Upper lobe of left lung (tissue), 6 donors: ENCODE measurements around the gene VEZT. TPM values are rescaled to one million over a fixed set of nuclear protein-coding genes. Genes with fewer than 3 reads are reported as not detected.
"Not testable (repeated sequence)": the region's sequence is repeated elsewhere in the genome, so short reads cannot be mapped to it uniquely, and the experiment has no call there.

Experiments used
- ATAC-seq, 2 donors: fragments of 200-7000 bp; cut with Tn5 transposase; one replicate each; pipeline ENCODE4 v1.9.1; 2022; ENCODE audit warnings: mild to moderate bottlenecking in 2 of 2, moderate library complexity in 2 of 2; ENCODE audit not compliant: low FRiP score in 2 of 2
- DNase-seq, 2 donors: peaks; one replicate each; pipeline ENCODE4 v3.0.0-alpha.2; 2019 to 2020
- H3K27ac ChIP-seq, 4 donors: fragments of 200-600 bp; sonication (generic); one replicate each; pipeline ENCODE4 v1.5.1; 2016 to 2019
- H3K27me3 ChIP-seq, 4 donors: fragments of 200-600 bp; sonication (generic); one replicate each; pipeline ENCODE4 v1.5.1; 2017 to 2019
- H3K36me3 ChIP-seq, 4 donors: fragments of 200-600 bp; sonication (generic); one replicate each; pipeline ENCODE4 v1.5.1; 2016 to 2019
- H3K4me1 ChIP-seq, 4 donors: fragments of 200-600 bp; sonication (generic); one replicate each; pipeline ENCODE4 v1.5.1; 2018 to 2019
- H3K4me3 ChIP-seq, 4 donors: fragments of 200-600 bp; sonication (generic); one replicate each; pipeline ENCODE4 v1.5.1; 2017 to 2019; ENCODE audit warnings: mild to moderate bottlenecking in 2 of 4, moderate library complexity in 1 of 4
- H3K9me3 ChIP-seq, 4 donors: fragments of 200-600 bp; sonication (generic); one replicate each; pipeline ENCODE4 v1.5.1; 2018 to 2019
- EP300 ChIP-seq, 4 donors: sonication (generic); formaldehyde crosslinking; IDR thresholded peaks; one replicate each; pipeline ENCODE4 v1.5.1; 2017; ENCODE audit warnings: antibody characterized with exemption in 4 of 4, control low read depth in 2 of 4
- POLR2A ChIP-seq, 4 donors: fragments of 450-650 bp; IDR thresholded peaks; one replicate each; pipeline ENCODE4 v1.5.1; 2016 to 2017; ENCODE audit warnings: antibody characterized with exemption in 4 of 4, mild to moderate bottlenecking in 2 of 4
- POLR2AphosphoS5 ChIP-seq, 2 donors: sonication (generic); formaldehyde crosslinking; IDR thresholded peaks; one replicate each; pipeline ENCODE4 v1.5.1; 2017; ENCODE audit warnings: antibody characterized with exemption in 2 of 2
- WGBS, 2 donors: methylation state at CpG; one replicate each; pipeline ENCODE4 v1.1.5; 2017 to 2018; 5-methylcytosine and 5-hydroxymethylcytosine counted together
- total RNA-seq, 6 donors: library from RNA; depleted of rRNA in 4 of 6; stranded (reverse); fragments of >200 nt in 4 of 6; gene quantifications; one replicate each; pipeline versions ENCODE4 v1.1.0 to v1.2.1, GENCODE V29; 2016 to 2021
- TF ChIP-seq, protein P1 (sequence below), 6 experiments: fragments of 450-650 bp in 4 of 6; fragments of 200-600 bp in 2 of 6; sonication (generic) in 2 of 6; IDR thresholded peaks; one replicate each; pipeline ENCODE4 v1.5.1; 2016 to 2019; ENCODE audit warnings: antibody characterized with exemption in 6 of 6
- donor health status: DM: no; HTN: no; CAD: no; lungs with moderate emphysema.
- donor health status: DM: no; HTN: yes; CAD: no; lungs with severe emphysema.

Gene VEZT
- total RNA-seq, 6 donors from 2014 or later, result 29.6 to 119 (median 69.5) TPM

DNA sequence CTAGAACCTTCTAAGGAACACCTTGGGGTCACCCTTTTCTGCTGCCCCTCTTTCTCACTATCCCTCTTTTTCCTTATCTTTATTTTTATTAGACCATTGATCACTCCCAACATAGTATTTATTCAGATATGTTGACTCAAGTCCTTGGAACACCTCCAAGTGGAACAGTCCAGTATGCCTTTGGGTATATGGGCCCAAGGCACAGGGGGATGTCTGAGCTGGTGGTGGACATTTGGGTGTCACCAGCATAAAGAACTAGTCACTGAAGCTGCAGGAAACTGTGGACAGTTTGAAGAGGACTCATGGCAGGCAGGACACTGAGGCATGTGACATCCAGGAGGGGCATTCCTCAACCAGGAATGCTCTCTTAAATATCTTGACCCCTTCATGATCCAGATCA lies 105.6 kb downstream of the VEZT start:
- ATAC-seq, result no peak
- Histone ChIP-seq H3K9me3 (no peaks in the 10 kb centered on the region), H3K27ac (no peak overlapping the region), H3K4me3 (no peak overlapping the region), H3K27me3 (no peaks in the 10 kb centered on the region), H3K36me3 (no peaks in the 10 kb centered on the region), H3K4me1 (peaks cover 0 to 38% (median 4%) of the 10 kb centered on the region in 4 donors)
- no peak for DNase-seq
- TF ChIP-seq POLR2A (IDR thresholded peaks at IDR 0.05) (no peak), POLR2AphosphoS5 (IDR thresholded peaks at IDR 0.05) (no peak), EP300 (IDR thresholded peaks at IDR 0.05) (no peak)
- TF ChIP-seq, protein P1, sequence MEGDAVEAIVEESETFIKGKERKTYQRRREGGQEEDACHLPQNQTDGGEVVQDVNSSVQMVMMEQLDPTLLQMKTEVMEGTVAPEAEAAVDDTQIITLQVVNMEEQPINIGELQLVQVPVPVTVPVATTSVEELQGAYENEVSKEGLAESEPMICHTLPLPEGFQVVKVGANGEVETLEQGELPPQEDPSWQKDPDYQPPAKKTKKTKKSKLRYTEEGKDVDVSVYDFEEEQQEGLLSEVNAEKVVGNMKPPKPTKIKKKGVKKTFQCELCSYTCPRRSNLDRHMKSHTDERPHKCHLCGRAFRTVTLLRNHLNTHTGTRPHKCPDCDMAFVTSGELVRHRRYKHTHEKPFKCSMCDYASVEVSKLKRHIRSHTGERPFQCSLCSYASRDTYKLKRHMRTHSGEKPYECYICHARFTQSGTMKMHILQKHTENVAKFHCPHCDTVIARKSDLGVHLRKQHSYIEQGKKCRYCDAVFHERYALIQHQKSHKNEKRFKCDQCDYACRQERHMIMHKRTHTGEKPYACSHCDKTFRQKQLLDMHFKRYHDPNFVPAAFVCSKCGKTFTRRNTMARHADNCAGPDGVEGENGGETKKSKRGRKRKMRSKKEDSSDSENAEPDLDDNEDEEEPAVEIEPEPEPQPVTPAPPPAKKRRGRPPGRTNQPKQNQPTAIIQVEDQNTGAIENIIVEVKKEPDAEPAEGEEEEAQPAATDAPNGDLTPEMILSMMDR (IDR thresholded peaks at IDR 0.05), result no peak

DNA sequence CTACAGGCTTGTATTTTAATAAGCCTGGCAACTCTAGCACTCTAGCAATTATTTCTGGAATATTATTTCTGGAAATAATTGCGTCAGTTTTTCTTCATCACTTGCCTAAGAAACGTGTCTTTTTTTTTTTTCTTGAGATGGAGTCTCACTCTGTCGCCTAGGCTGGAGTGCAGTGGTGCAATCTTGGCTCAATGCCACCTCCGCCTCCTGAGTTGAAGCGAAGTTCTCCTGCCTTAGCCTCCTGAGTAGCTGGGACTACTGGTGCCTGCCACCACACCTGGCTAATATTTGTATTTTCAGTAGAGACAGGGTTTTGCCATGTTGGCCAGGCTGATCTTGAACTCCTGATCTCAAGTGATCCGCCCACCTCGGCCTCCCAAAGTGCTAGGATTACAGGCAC lies 106.6 kb downstream of the VEZT start:
- not testable (repeated sequence) for H3K36me3 ChIP-seq, ATAC-seq, H3K27me3 ChIP-seq, H3K4me3 ChIP-seq, H3K27ac ChIP-seq, H3K9me3 ChIP-seq
- peaks cover 0 to 30% (median 4%) of the 10 kb centered on the region in 4 donors for H3K4me1 ChIP-seq
- 63 to 69% methylated on average over 7 of the region's 7 CpGs for WGBS, 2 donors
- peak in 1 of 2 donors; percentile 45 for DNase-seq

DNA sequence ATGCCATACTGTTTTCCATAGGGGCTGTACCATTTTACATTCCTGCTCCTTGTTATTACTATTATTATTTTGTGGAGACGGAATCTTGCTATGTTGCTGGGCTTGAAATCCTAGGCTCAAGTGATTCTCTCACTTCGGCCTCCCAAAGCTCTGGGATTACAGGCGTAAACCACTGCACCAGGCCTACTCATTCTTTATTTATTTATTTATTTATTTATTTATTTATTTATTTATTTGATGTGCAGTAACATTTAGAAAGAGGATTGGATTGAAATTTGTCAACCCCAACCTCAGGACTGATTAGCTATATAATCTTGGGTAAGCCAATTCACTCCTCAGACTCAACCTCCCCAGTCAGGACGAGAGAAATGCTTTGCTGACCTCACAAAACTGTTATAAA lies 107.9 kb downstream of the VEZT start:
- no peaks in the 10 kb centered on the region for H3K9me3 ChIP-seq
- no peaks in the 10 kb centered on the region for H3K36me3 ChIP-seq
- H3K4me1 ChIP-seq, result peaks cover 0 to 21% (median 4%) of the 10 kb centered on the region in 4 donors
- no peak for DNase-seq
- 95 to 96% methylated on average over 4 of the region's 4 CpGs for WGBS, 2 donors
- H3K27ac ChIP-seq, result no peak overlapping the region
- no peak overlapping the region for H3K4me3 ChIP-seq
- H3K27me3 ChIP-seq, result no peaks in the 10 kb centered on the region
- TF ChIP-seq EP300 (IDR thresholded peaks at IDR 0.05) (no peak), POLR2AphosphoS5 (IDR thresholded peaks at IDR 0.05) (no peak), POLR2A (IDR thresholded peaks at IDR 0.05) (no peak)
- TF ChIP-seq, protein P1 (IDR thresholded peaks at IDR 0.05), result no peak
- no peak for ATAC-seq

DNA sequence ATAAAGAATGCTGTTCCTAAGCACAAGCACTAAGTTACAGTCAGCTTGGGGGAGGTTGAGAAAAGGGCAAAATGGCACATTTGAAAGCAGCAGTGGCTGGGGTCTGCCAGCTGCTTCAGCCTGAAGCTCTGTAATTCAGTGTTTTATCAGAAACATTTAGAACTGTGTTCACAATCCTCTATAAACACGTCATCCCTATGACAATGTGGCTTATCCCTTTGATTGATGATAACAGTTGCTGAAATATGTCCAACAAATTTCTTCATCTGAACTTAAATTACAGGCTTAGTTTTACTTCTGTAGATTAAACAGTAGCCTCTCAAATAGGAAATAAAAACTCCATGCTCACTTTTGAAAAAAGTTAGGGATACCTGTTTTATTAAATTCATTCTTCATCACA lies 108.8 kb downstream of the VEZT start:
- Histone ChIP-seq H3K4me1 (peaks cover 0 to 16% (median 1%) of the 10 kb centered on the region in 4 donors), H3K27me3 (no peaks in the 10 kb centered on the region), H3K4me3 (no peak overlapping the region), H3K9me3 (no peaks in the 10 kb centered on the region), H3K36me3 (no peaks in the 10 kb centered on the region), H3K27ac (no peak overlapping the region)
- TF ChIP-seq POLR2A (IDR thresholded peaks at IDR 0.05) (no peak), EP300 (IDR thresholded peaks at IDR 0.05) (no peak), POLR2AphosphoS5 (IDR thresholded peaks at IDR 0.05) (no peak)
- TF ChIP-seq, protein P1 (IDR thresholded peaks at IDR 0.05), result no peak
- DNase-seq (no peak), ATAC-seq (no peak)
- 27 to 30% methylated on average over 1 of the region's 1 CpG for WGBS, 2 donors

DNA sequence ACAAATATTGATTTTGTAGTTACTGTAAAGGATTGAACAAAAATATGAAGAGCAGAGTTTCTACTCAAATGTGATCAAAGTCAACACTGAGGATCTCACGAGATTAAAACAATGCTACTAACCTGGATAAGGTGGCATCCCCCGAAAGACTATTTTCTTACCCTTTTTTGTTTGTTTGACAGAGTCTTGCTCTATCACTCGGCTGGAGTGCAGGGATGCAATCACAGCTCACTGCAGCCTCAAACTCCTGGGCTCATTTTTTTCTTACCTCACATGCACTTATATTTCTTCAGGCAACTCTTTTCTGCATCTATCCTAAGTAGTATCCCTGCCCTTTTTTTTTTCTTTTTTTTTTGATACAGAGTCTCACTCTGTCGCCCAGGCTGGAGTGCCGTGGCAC lies 109.2 kb downstream of the VEZT start:
- peaks cover 0 to 12% (median 1%) of the 10 kb centered on the region in 4 donors for H3K4me1 ChIP-seq
- H3K9me3 ChIP-seq, result no peaks in the 10 kb centered on the region
- TF ChIP-seq, protein P1 (IDR thresholded peaks at IDR 0.05), result no peak
- TF ChIP-seq POLR2AphosphoS5 (IDR thresholded peaks at IDR 0.05) (no peak), EP300 (IDR thresholded peaks at IDR 0.05) (no peak)
- WGBS, 2 donors, result 77 to 84% methylated on average over 5 of the region's 5 CpGs
- ATAC-seq (no peak), DNase-seq (no peak)
- no peaks in the 10 kb centered on the region for H3K36me3 ChIP-seq
- no peaks in the 10 kb centered on the region for H3K27me3 ChIP-seq
- no peak overlapping the region for H3K27ac ChIP-seq
- no peak overlapping the region for H3K4me3 ChIP-seq
